ENCODE data around the gene TOR1B.
"Not testable (repeated sequence)": the region's sequence is repeated elsewhere in the genome, so short reads cannot be mapped to it uniquely, and the experiment has no call there.

The TOR1B gene

GRCh38 chr9:129761293-129761900, 41.6 kb upstream of the TOR1B start:
- TF ChIP-seq CTCF (IDR thresholded peaks at IDR 0.05; ENCODE audit: borderline replicate concordance, insufficient read depth, low read depth, low read length), result no peak
- H3K4me3 ChIP-seq (ENCODE audit: low read depth, low read length), result no peak overlapping the region

GRCh38 chr9:129761901-129762369, 41.0 kb upstream of the TOR1B start:
- TF ChIP-seq CTCF (IDR thresholded peaks at IDR 0.05; ENCODE audit: borderline replicate concordance, insufficient read depth, low read depth, low read length), result no peak
- no peak overlapping the region for H3K4me3 ChIP-seq (ENCODE audit: low read depth, low read length)

- not testable (repeated sequence) for H3K4me3 ChIP-seq (ENCODE audit: low read depth, low read length)
Measured at GRCh38 chr9:129762370-129762984, 40.5 kb upstream of the TOR1B start.

- no peak for TF ChIP-seq CTCF (IDR thresholded peaks at IDR 0.05; ENCODE audit: borderline replicate concordance, insufficient read depth, low read depth, low read length)
- no peak overlapping the region for H3K4me3 ChIP-seq (ENCODE audit: low read depth, low read length)
Measured at GRCh38 chr9:129762985-129763926, 39.7 kb upstream of the TOR1B start.

- no peak for TF ChIP-seq CTCF (IDR thresholded peaks at IDR 0.05; ENCODE audit: borderline replicate concordance, insufficient read depth, low read depth, low read length)
Measured at GRCh38 chr9:129765764-129766317, 37.1 kb upstream of the TOR1B start.

GRCh38 chr9:129768486-129768885, 34.5 kb upstream of the TOR1B start:
- no peak for TF ChIP-seq CTCF (IDR thresholded peaks at IDR 0.05; ENCODE audit: borderline replicate concordance, insufficient read depth, low read depth, low read length)

More at GRCh38 chr9:129765764-129766317, 37.1 kb upstream of the TOR1B start:
- no peak overlapping the region for H3K4me3 ChIP-seq (ENCODE audit: low read depth, low read length)

GRCh38 chr9:129769669-129770068, 33.3 kb upstream of the TOR1B start:
- TF ChIP-seq CTCF (IDR thresholded peaks at IDR 0.05; ENCODE audit: borderline replicate concordance, insufficient read depth, low read depth, low read length), result no peak
- H3K4me3 ChIP-seq (ENCODE audit: low read depth, low read length), result no peak overlapping the region

More at GRCh38 chr9:129768486-129768885, 34.5 kb upstream of the TOR1B start:
- no peak overlapping the region for H3K4me3 ChIP-seq (ENCODE audit: low read depth, low read length)
